Stimulated activated CD4-positive, alpha-beta T cell treated with anti-CD3 and anti-CD28 coated beads, TNF-alpha, amount 100 ng/mL, for 48 hours (primary cell): ENCODE results near the gene OFD1.
"Not testable (repeated sequence)": the region's sequence is repeated elsewhere in the genome, so short reads cannot be mapped to it uniquely, and the experiment has no call there.

Experiments
- DNase-seq, 3 donors: peaks; one replicate each; pipeline ENCODE4 v3.0.0-alpha.2; 2020; ENCODE audit warnings: low read depth in 3 of 3

OFD1 gene

DNA sequence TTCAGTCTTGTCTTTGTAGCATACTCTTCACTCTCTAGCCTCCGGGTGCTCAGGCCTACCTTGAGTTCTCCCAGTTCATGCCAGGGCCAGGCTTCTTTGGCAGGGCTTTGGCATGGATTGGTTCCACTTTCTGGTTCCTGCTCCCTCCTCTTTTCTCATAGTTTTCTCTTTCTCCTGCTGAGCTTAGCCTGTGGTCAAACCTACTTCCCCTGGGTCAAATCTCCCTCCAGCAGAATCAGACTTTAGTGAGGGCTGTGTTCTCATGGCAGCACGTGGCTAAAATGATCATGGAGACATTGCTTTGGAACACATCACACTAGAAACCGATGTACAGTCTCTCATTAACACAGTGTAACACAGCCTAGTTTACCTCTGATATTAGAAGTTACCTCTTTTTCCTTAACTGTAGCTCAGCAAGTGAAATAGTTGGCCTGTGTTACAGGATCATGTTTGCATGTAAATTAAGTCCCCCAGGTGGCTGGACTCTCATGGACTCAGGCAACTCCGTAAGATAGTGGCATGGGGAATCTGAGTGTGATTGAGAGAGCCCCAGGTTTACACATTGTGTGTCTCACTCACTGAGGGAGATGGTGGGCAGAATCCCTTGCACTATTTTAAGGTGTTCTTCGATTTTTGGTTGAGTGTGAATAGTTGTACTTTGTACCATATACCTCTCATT lies 32.3 kb upstream of the OFD1 start:
- no peak for DNase-seq

DNA sequence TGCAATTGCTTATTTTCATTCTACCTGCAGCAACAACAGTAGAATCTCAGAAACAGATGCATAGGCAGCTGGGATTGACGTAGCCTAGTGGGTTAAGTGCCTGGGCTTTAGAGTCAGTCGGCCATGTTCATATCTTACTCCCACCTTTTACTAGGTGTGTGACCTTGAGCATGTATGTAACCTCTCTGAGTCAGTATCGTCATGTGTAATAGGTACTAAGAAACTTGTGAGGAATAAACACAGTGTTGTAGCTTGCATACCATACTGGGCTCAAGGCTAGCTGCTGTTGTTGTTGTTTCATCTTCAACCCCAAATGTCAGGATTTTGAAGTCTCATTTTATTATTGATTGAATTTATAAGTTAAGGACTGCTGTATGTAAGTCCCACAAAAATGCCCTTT lies 31.4 kb upstream of the OFD1 start:
- DNase-seq, result no peak

DNA sequence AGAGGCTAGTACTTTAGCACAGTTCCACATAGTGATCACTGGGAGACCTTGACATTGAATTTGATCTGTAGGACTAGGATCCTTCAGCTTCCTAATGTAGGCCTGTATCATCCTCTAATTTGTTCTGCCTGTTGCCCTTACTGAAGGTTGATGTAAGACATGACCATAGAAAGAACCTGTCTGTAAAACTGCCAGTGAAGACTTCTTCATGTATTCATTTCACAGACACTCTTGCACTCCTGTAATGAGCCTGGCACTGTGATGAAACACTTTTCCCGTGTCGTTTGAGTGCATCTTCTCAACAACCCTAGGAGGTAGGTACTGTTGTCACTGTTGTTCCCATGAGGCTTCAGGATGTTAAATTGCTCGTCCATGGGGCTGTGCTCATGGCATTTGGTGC lies 31.0 kb upstream of the OFD1 start:
- no peak for DNase-seq

DNA sequence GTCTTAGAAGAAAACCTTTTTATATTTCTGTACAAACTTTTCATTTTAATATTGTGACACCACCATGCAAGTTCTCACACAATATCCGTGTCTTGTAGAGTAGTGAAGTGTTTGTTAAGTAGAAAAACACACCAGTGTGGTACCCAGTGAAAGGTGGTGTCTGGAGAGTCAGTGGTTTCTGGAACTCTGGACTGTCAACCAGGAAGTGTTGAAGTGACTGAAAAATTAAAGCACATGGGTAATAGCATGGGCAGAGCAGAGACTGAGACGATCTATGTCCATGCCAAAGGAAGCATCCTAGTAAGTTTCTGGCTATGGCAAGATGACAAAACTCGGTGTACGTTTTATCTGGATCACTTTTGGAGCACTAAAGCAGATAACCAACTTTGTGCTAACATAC lies 23.4 kb upstream of the OFD1 start:
- DNase-seq, result no peak

DNA sequence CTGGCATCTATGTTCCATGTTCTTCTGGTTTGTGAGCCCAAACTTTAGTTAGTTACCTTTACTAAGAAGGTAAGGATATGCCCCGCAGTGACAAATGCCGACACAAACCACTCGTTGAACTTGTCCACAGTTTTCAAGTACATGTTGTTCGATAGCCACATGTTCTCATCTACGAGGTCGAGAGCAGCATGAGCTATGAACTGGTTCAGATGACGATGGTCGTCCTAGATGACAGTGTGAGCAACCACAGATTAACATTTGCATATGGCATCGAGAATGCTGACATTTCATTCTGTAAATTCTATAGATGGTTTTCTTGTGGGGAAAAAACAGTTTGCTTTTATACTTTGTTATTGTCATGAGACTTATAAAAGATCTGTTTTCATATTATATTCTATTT lies 18.1 kb upstream of the OFD1 start:
- no peak for DNase-seq

DNA sequence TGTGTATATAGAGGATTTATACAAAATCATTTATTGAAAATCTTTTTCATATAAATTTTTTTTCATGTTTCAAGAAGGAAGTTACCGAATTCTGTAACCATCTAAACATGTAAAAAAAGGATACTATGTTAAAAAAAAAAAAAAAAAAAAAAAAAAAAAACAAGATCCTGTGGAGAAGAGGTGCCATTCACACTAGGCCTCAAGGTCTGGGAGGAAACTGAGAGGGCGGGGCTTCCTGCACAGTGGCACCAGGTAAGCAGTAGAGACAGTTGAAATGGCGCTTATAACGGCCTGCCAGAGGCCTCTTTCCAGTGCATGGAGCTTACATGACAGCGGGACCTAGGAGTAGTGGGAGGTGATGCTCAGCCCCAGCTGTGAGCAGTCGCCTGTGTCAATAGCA lies 17.6 kb upstream of the OFD1 start:
- DNase-seq, result no peak

DNA sequence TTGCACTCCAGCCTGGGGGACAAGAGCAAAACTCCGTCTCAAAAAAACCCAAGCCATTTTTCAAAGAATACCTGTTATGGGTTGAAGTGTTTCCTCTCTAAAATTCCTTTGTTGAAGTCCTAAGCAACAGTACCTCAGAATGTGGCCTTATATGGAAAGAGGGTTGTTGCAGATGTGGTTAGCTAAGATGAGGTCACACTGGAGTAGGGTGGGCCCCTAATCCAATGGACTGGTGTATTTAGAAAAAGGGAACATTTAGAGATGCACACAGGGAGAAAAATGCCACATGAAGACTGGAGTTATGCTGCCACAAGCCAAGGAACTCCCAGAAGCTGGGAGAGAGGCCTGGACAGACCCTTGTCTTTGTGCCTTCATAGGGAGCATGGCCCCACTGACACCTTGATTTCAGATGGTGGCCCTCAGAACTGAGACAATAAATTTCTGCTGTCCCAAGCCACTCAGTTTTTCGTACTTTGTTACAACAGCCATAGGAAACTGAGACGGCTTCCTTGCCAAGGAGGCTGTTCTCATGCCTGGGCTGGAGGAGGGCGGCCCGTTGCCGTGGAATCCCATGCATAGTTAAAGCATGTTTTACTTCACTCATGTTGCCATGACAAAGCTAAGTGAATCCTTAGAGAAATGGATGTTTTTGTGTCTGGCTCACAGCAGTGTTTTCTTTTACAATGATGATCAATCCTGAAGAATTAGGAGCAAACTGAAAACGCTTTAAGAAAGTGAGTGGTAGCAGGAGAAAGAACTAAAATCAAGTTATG lies 16.7 kb upstream of the OFD1 start:
- DNase-seq, result no peak

DNA sequence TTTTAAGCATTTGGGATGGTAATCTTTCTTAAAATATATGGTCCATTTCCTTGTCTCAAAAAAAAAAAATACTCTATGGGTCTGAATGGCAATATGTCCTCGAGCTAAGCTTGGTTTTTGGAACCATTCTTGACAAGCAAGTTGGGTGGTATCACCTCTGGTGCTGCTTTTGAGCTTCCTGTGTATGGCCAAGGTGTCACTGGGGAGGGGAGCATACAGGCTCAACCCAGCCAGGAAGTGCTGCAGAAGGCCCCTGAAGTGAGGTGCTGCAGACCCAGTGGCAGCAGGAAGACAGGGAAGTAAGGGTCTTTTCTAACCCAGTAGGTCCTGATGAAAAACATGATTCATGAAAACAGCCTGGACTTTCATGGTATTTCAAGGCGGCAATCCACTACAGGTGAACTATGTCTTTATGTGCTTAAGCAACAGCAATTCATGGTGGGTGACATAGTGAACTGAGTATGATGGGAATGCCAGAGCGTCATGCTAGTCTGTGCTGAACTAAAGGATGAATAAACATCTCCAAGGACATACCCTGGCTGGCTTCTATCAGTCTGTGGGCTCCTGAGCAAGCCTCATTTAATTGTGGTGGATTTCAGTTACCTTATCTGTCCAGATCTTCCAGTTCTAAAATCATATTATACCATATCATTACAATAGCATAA lies 15.2 kb upstream of the OFD1 start:
- no peak for DNase-seq

DNA sequence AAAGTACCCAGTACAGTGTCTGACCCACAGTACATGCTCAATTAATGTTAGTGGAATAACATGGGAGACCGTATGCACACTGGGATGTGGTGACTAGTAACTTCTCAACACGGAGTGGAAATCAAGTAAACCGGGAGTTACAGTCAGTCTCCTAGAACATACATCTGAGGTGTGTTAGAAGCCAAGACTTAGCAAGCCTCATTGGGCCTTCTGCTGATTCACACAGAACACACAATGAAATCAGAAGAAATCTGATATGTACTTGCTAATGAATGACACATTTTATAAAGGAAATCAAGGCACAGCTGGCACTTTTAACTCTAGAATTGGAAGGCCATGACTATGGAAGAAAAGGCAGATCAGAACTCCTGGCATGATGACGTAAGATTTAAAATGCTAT lies 13.2 kb upstream of the OFD1 start:
- DNase-seq, result no peak

DNA sequence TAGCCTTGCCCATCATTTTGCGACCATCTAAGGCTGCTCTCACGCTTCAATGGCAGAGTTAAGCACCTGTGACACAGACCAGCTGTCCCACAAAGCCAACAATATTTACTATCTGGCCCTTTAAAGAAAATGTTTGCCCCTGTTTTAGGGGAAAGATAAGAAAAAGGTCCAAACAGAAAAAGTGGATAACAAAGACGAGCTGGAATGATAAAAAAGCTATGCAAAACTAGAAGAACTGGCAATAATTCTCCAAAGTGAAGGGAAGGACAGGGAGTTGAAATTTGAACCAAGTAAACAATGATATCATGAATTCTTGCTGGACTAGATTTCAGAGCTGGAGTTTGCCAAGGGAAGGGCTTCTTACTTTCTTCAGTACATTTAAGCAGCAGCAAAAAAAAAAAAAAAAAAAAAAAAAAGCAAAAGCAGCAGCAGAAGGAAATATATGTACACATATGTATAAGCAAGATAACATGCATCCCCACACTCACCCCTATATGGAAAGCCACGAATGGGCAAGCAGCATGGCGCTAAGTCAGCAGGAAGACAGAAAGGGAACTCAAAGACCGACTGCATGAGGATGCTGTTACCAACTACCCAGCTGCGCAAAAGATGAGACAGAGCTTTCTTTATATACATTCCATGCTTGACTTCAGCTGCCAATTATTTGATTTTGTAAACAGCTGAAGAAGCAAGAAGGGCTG lies 12.6 kb upstream of the OFD1 start:
- no peak for DNase-seq

DNA sequence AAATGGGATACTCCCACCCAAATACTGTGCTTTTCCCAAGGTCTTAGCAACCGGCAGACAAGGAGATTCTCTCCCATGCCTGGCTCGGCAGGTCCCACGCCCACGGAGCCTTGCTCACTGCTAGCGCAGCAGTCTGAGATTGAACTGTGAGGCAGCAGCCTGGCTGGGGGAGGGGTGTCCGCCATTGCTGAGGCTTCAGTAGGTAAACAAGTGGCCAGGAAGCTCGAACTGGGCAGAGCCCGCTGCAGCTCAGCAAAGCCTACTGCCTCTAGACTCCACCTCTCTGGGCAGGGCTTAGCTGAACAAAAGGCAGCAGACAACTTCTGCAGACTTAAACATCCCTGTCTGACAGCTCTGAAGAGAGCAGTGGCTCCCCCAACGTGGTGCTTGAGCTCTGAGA lies 9.7 kb upstream of the OFD1 start:
- DNase-seq, result not testable (repeated sequence)

DNA sequence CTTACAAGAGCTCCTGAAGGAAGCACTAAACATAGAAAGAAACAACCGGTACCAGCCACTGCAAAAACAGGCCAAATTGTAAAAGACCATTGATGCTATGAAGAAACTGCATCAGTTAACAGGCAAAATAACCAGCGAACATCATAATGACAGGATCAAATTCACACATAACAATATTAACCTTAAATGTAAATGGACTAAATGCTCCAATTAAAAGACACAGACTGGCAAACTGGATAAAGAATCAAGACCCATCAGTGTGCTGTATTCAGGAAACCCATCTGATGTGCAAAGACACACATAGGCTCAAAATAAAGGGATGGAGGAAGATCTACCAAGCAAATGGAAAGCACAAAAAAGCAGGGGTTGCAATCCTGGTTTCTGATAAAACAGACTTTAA lies 8.0 kb upstream of the OFD1 start:
- DNase-seq, result not testable (repeated sequence)

DNA sequence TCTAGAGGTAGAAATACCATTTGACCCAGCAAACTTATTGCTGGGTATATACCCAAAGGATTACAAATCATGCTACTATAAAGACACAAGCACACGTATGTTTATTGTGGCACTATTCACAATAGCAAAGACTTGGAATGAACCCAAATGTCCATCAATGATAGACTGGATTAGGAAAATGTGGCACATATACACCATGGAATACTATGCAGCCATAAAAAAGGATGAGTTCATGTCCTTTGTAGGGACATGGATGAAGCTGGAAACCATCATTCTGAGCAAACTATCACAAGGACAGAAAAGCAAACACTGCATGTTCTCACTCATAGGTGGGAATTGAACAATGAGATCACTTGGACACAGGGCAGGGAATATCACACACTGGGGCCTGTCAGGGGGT lies 4.0 kb upstream of the OFD1 start:
- not testable (repeated sequence) for DNase-seq

DNA sequence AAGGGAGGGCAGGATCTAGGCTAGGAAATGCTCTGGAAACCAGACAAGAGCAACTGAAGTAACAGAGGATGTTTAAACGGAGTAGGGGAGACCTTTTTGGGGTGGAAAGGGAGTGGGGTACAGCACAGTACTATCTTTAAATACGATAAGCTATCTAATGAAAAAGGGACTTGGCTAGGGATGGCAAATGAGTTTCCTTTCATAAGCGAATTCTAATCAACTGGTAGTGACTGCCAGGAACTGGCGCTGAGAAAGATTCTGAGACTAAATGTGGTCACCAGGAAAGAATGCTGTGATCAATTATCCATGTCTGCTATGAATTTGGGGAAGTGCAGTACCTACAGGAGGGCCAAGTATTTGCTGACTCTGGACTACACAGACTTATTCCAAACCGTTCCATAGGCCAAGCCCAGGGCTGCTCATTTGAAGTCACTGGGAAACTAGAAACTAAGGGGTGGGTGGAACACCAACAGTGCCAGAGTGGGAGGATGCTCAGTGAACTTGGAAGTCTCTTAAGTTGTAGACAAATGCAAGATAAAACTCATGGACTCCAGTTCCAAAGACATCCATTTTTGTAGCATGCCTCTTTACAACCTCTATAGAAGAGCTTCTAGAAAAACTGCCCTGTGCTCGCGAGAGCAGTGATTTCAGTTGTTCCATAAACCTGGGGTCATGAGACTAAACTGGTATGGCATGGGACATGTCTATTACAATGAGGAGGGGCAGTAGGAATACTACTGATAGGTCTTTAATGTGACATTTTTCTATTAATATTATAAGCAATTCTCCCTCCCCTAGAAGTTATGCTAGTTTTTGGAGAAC lies 2.1 kb upstream of the OFD1 start:
- no peak for DNase-seq

DNA sequence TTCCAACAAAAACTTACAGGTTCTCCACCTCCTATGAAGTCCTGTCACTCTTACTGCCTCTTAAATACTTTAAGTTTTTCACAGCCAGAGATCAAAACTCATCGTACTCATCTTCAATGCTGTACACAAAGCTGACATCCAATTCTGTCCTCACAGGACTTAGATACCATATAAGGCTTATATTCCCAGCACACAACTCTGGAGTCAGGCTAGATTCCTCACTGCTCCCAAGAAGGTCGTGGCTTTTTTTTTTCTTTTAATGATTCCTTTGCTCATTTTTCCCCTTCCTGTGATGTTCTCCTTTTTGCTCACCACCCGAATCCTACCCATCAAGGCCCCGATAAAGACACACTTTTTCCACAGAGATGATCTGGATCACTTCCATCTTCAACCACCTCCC lies 1.0 kb upstream of the OFD1 start:
- no peak for DNase-seq

DNA sequence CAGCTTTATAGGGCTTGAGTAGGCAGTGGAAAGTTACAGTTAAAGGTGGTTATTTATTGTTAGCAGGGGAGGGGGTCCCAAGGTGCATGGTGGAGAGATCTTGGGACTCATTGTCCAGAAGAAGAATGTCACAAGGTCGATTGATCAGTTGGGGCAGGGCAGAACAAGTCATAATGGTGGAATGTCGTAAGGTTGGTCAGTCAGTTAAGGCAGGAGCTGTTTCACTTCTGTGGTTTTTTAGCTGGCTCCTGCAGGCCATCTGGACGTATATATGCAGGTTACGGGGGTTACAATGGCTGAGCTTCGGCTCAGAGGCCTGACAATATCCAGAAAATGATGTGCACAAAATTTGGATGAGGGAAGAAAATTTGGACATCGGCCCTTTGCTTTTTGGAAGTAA lies 7.1 kb downstream of the OFD1 start:
- no peak for DNase-seq

DNA sequence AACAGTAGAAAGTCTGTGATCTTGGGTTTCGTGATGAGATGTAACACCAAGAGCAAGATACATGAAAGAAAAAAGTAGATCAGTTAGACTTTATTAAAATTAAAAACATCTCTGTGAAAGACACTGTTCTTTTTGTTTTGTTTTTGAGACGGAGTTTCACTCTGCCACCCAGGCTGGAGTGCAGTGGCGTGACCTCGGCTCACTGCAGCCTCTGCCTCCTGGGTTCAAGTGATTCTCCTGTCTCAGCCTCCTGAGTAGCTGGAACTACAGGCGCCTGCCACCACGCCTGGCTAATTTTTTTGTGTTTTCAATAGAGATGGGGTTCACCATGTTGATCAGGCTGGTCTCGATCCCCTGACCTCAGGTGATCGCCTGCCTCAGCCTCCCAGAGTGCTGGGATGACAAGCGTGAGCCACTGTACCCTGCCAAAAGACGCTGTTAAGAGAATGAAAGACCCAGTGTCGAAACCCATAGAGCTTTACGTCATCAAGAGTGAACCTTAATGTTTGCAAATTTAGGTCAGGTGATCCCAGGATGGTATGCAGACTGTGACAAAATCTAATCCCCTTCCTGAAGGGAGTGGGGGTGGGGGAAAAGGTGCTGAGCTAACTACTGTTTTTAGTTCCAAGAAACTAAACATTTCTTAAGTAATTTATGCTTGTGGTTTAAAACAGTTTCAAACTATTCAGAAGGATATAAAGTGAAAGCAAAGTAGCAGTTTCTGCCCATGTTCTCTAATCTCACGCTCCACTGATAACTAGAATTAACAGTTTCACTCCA lies 8.0 kb downstream of the OFD1 start:
- DNase-seq, result no peak

DNA sequence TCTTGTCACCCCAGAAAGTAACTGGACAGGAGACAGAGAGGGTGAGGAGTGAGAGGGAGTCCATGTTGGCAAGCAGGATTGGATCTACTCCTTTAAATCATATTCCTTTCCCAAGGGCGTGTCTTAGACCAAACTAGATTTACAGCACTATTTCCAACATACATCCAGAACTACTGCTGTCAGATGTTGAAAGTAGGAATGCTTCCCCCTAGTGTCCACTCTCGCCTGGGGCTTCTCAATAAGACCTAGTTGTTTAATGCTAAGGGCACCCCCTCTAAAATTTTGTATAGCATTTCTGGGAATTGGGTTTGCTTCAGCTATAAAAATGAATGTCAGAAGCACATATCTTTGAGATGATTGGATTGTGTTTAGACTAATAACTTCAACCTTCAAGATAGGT lies 13.3 kb downstream of the OFD1 start:
- no peak for DNase-seq

DNA sequence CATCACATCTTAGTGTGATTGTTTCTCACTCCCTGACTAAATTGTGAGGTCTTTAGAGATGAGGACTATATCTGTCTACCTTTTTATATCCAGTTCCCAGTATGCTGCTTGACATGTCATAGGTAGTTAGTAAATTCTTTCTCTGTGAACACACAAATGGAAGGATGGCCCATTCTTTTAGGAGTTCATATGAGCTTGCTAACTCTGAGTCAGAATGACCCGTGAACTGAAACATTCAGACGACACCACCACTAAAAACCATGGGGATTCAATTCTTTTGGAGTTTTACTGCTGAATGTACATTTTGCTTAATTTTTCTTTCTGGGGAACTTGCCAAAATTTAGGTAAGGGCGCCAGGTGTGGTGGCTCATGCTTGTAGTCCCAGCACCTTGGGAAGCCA lies 13.9 kb downstream of the OFD1 start:
- no peak for DNase-seq

DNA sequence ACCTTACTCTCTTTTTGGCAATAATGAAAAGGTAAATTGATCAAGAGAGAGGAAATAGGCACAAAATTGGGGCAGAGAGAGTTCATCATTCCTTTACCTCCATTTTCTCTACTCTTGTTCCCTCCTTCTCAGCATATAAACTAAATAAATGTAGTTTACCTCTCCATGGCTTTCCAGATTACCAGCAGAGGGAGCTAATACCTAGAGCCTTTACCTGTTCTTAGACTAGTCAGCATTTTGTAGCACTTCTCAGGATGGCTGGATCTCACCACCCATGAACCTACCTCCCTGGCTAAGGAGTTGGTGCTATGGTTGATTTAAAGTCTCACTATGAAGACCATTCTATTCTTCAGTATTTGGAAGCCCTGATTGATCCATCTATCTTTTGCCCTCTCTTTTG lies 15.7 kb downstream of the OFD1 start:
- DNase-seq, result no peak

DNA sequence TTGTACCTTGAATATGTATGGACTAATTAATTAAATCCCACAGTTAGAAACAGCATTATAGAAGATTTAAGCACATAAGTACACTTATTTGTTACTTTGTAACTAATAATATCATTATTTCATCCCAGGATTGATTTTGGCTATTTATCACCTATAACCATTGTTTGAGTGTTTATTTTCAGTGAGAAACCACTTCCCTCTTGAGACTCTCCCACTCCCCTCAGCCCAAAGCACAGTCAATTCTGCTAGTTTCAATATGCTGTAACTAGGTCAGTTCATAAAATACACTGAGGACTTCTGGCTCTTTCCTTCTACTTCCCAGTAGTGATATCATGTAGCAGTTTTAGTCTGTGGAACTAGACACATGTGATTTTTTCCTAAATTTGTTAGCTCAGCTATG lies 16.3 kb downstream of the OFD1 start:
- DNase-seq, result no peak
